Ovary (tissue), 9 donors: ENCODE data around the gene MYH15. TPM values are rescaled to one million over a fixed set of nuclear protein-coding genes. Genes with fewer than 3 reads are reported as not detected.

ENCODE experiments used
- DNase-seq, 5 donors: peaks; one replicate each; pipeline ENCODE4 v3.0.0-alpha.2; 2019 to 2020
- H3K27ac ChIP-seq, 2 donors: fragments of 200-600 bp; one replicate each; pipeline versions ENCODE4 v1.5.1 to v1.8.0; 2019 to 2022
- H3K27me3 ChIP-seq: fragments of 200-600 bp; one replicate; pipeline ENCODE4 v1.8.0; 2022
- H3K36me3 ChIP-seq: fragments of 200-600 bp; sonication (generic); one replicate; pipeline ENCODE4 v1.5.1; 2019
- H3K4me1 ChIP-seq: one replicate; pipeline ENCODE4 v1.8.1; 2013; ENCODE audit warnings: mild to moderate bottlenecking, moderate library complexity; ENCODE audit not compliant: insufficient read depth
- H3K4me3 ChIP-seq: fragments of 200-600 bp; sonication (generic); one replicate; pipeline ENCODE4 v1.5.1; 2017
- H3K9me3 ChIP-seq, 2 donors: fragments of 200-600 bp in 1 of 2; sonication (generic) in 1 of 2; one replicate each; pipeline versions ENCODE4 v1.5.1 to v1.8.1; 2013 to 2019; ENCODE audit warnings: mild to moderate bottlenecking in 1 of 2, moderate library complexity in 1 of 2
- EP300 ChIP-seq: sonication (generic); formaldehyde crosslinking; IDR thresholded peaks from one replicate; pipeline ENCODE4 v1.6.1; 2017; ENCODE audit warnings: antibody characterized with exemption
- POLR2A ChIP-seq: fragments of 450-650 bp; IDR thresholded peaks from one replicate; pipeline ENCODE4 v1.6.1; 2017; ENCODE audit warnings: antibody characterized with exemption, mild to moderate bottlenecking, moderate library complexity
- WGBS, 3 donors: extraction: QIAGEN DNeasy Blood & Tissue Kit in 1 of 3; methylation state at CpG; one replicate each; pipeline versions ENCODE4 v1.1.5 to v1.1.7; 2013 to 2017; 5-methylcytosine and 5-hydroxymethylcytosine counted together
- intact Hi-C, 4 donors: fragments of 100-400 bp; cut with DNase I; formaldehyde crosslinking; loops; one replicate each; pipeline versions ENCODE4 v1.11.0 to v1.15.1; 2022 to 2023
- polyA plus RNA-seq, 2 donors: library from polyadenylated mRNA; stranded (reverse); fragments of 200-250 nt in 1 of 2; fragments of 350-450 nt in 1 of 2; fragmentation: Illumina TruSeq in 1 of 2; extraction: RNeasy Lipid Tissue Mini Kit (QIAGEN cat#74804) in 1 of 2; gene quantifications; one replicate each; pipeline ENCODE4 v1.2.3, GENCODE V29; 2013 to 2014
- total RNA-seq, 7 donors: library from RNA; depleted of rRNA in 2 of 7; stranded (reverse); fragments of >200 nt in 2 of 7; fragmentation: NEBNext Ultra II Directional in 3 of 7; extraction: Animal tissue kit (Norgen Biotek cat#: 25700) in 3 of 7; gene quantifications; one replicate each; pipeline versions ENCODE4 v1.1.0 to v1.2.4, GENCODE V29; 2016 to 2023
- TF ChIP-seq, protein P1 (sequence below), 3 donors: fragments of 450-650 bp in 2 of 3; fragments of 200-600 bp in 1 of 3; IDR thresholded peaks; one replicate each; pipeline versions ENCODE4 v1.5.1 to v1.8.0; 2016 to 2022; ENCODE audit warnings: antibody characterized with exemption in 3 of 3, mild to moderate bottlenecking in 1 of 3
- donor health status: DM: no; HTN: no; CAD: no; lungs with moderate emphysema.
- donor health status: DM: no; HTN: no; CAD: no.
- donor health status: Bipolar disorder and iron deficiency.
- donor health status: DM: yes; HTN: yes; CAD: no.
- donor health status: DM: no; HTN: no; CAD: no.
- donor health status: DM: yes; HTN: yes; CAD: no.

Gene MYH15
- total and polyA plus RNA-seq, 9 donors = 0.05 to 0.57 (median 0.11) TPM; not detected in 3

DNA sequence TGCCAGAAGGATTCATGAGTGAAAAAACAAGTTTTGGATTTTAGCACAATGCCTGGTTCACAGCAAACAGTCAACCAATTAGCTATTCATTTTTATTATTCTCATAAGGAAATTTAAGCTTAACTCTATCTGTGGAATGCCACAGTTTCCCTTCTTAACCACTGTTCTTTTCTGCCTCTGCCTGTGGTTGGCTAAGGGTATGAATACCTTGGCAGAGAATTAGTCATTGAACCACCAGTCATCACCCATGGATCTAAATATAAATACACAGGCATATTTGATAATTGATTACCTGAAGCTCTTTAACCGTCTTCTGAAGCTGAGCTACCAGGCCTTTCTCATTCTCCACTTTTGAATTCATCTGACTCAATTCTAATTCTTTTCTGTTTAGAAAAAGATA is 79.9 kb downstream of the MYH15 start:
- intact Hi-C loops = no loop called here
- no peaks in the 10 kb centered on the region for H3K27me3 ChIP-seq
- TF ChIP-seq EP300 (no peak), POLR2A (no peak)
- TF ChIP-seq, protein P1, sequence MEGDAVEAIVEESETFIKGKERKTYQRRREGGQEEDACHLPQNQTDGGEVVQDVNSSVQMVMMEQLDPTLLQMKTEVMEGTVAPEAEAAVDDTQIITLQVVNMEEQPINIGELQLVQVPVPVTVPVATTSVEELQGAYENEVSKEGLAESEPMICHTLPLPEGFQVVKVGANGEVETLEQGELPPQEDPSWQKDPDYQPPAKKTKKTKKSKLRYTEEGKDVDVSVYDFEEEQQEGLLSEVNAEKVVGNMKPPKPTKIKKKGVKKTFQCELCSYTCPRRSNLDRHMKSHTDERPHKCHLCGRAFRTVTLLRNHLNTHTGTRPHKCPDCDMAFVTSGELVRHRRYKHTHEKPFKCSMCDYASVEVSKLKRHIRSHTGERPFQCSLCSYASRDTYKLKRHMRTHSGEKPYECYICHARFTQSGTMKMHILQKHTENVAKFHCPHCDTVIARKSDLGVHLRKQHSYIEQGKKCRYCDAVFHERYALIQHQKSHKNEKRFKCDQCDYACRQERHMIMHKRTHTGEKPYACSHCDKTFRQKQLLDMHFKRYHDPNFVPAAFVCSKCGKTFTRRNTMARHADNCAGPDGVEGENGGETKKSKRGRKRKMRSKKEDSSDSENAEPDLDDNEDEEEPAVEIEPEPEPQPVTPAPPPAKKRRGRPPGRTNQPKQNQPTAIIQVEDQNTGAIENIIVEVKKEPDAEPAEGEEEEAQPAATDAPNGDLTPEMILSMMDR (IDR thresholded peaks at IDR 0.05) = no peak
- H3K4me1 ChIP-seq = no peaks in the 10 kb centered on the region
- no peaks in the 10 kb centered on the region for H3K9me3 ChIP-seq
- H3K27ac ChIP-seq = no peak overlapping the region
- H3K4me3 ChIP-seq = no peak overlapping the region
- no peak for DNase-seq
- H3K36me3 ChIP-seq = no peaks in the 10 kb centered on the region
- 94 to 98% (median 96%) methylated on average over 1 of the region's 1 CpG for WGBS, 3 donors

DNA sequence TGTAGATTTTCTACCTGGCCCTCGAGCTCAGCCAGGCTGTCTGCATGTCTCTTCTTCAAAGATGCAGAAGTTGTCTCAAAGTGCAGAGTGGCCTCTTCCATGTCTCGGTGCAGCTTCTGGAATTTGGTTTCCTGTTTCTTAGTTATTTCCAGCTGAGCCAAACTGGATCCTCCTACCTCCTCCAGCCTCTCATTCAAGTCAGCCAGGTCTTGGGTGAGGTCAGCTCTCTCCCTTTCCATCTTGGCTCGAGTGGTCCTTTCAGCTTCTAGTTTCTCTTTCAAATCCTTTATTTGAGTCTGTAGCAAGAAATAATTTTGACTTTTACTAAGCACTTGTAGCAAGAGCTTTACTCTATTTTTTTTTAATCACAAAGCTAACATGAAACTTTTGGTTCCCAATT is 81.8 kb downstream of the MYH15 start:
- no peaks in the 10 kb centered on the region for H3K9me3 ChIP-seq
- H3K36me3 ChIP-seq = no peaks in the 10 kb centered on the region
- no peak for TF ChIP-seq EP300
- TF ChIP-seq POLR2A = no peak
- TF ChIP-seq, protein P1 (IDR thresholded peaks at IDR 0.05) = no peak
- intact Hi-C loops = no loop called here
- no peak overlapping the region for H3K27ac ChIP-seq
- WGBS, 3 donors = 15 to 20% (median 19%) methylated on average over 3 of the region's 3 CpGs
- no peaks in the 10 kb centered on the region for H3K27me3 ChIP-seq
- no peak for DNase-seq
- no peak overlapping the region for H3K4me3 ChIP-seq
- H3K4me1 ChIP-seq = no peaks in the 10 kb centered on the region

DNA sequence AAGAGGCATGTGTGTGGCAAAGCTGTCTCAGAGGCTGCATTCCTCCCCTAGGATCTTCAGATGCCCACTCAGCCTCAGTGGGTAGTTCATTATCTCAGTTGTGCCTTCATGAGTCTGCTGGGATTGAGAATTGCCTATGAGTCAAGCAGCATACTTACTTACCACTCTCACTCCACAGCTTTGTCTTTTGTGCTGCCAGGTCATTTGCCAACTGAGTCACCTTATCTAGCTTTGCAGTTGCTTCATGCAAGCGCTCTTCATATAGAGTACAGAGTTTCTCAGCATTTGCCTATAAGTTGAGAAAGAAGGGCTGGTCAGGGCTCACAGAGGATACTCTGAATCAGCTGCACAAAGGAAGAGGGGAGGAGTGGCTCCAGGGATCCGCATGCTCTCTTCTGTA is 89.5 kb downstream of the MYH15 start:
- WGBS, 3 donors = 95 to 98% (median 97%) methylated on average over 2 of the region's 2 CpGs
- no peak for DNase-seq
- TF ChIP-seq POLR2A (no peak), EP300 (no peak)
- intact Hi-C loops = no loop called here
- H3K27me3 ChIP-seq = no peaks in the 10 kb centered on the region
- no peaks in the 10 kb centered on the region for H3K36me3 ChIP-seq
- H3K9me3 ChIP-seq = no peaks in the 10 kb centered on the region
- H3K27ac ChIP-seq = no peak overlapping the region
- no peak overlapping the region for H3K4me3 ChIP-seq
- H3K4me1 ChIP-seq = no peaks in the 10 kb centered on the region

DNA sequence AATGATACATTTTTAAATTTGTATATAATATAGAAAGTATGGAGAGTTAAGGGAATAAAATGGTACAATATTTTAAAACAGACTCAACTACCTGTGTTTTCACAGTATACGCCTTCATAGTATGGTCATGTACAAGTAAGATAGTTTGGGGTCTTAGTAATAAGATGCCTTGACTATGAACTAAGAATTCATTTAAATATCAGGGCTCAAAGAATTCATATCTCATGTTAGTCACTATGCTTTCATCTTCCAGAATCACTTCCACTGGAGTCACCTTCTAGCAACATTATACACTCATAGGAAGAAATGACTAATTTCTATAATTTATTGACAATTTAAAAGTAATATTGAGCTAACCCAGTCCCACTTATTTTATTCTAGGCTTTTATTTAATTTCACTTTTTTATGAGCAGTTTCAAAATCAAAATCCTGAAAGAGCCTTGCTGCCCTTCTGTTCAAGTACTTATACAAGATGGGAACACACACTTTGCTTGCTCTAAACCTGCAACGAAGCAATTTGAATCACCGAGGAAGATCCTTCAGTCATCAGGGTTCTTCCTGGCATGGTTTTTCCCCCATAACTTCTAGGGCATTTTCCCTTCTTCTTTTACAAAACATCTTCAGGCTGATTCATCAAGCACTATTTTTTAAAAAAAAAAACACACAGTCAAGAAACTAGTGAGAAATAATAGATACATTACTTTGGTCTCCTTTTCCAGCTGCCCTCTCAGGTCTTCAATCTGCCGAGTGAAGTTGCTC is 94.1 kb downstream of the MYH15 start:
- WGBS, 3 donors = 86 to 93% (median 89%) methylated on average over 4 of the region's 4 CpGs
- H3K27ac ChIP-seq = no peak overlapping the region
- no peak for DNase-seq
- no peaks in the 10 kb centered on the region for H3K27me3 ChIP-seq
- TF ChIP-seq, protein P1 (IDR thresholded peaks at IDR 0.05) = no peak
- TF ChIP-seq POLR2A (no peak), EP300 (no peak)
- H3K36me3 ChIP-seq = no peaks in the 10 kb centered on the region
- no peak overlapping the region for H3K4me3 ChIP-seq
- intact Hi-C loops = no loop called here
- H3K4me1 ChIP-seq = no peaks in the 10 kb centered on the region
- H3K9me3 ChIP-seq = no peaks in the 10 kb centered on the region

DNA sequence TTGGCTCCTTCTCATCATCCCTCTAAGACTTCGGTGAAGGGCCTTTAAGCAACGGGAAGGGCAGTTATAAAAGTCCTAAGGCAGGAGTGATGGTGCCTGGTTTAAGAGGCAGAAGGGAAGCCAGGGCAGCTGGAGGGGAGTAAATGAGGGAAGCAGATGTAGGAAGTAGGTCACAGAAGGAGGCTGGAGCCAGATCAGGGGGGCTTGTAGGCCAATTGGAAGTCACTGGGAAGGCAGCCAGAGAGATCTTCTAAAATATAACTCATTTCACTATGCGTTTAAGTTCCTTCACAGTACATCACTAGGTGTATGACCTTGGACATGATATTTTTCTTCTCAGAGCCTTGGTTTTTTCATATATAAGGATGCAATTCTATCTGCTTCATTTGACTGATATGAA is 94.7 kb downstream of the MYH15 start:
- Histone ChIP-seq H3K36me3 (no peaks in the 10 kb centered on the region), H3K4me3 (no peak overlapping the region), H3K4me1 (no peaks in the 10 kb centered on the region), H3K27me3 (no peaks in the 10 kb centered on the region), H3K27ac (no peak overlapping the region), H3K9me3 (no peaks in the 10 kb centered on the region)
- WGBS, 3 donors = 48 to 55% (median 53%) methylated on average over 3 of the region's 3 CpGs
- no peak for DNase-seq
- TF ChIP-seq, protein P1 (IDR thresholded peaks at IDR 0.05) = no peak
- no peak for TF ChIP-seq EP300
- TF ChIP-seq POLR2A = no peak
- intact Hi-C loops = no loop called here
